Heart right ventricle (tissue), 16 donors: ENCODE data around the gene DKC1. TPM values are rescaled to one million over a fixed set of nuclear protein-coding genes. Genes with fewer than 3 reads are reported as not detected.

Source experiments
- ATAC-seq, 8 donors: fragments of 200-7000 bp; cut with Tn5 transposase; one replicate each; pipeline ENCODE4 v1.9.1; 2020; ENCODE audit warnings: mild to moderate bottlenecking in 8 of 8, moderate library complexity in 8 of 8, moderate number of reproducible peaks in 1 of 8
- DNase-seq, 2 donors: peaks; one replicate each; pipeline ENCODE4 v3.0.0-alpha.2; 2020
- H3K27ac ChIP-seq, 10 donors: fragments of 200-600 bp; sonication (generic) in 2 of 10; one replicate each; pipeline versions ENCODE4 v1.5.0 to v1.8.0; 2020 to 2022; ENCODE audit warnings: mild to moderate bottlenecking in 3 of 10
- H3K27me3 ChIP-seq, 7 donors: fragments of 200-600 bp; one replicate each; pipeline ENCODE4 v1.8.0; 2021 to 2022; ENCODE audit warnings: mild to moderate bottlenecking in 2 of 7
- H3K36me3 ChIP-seq, 9 donors: fragments of 200-600 bp; sonication (generic) in 1 of 9; one replicate each; pipeline versions ENCODE4 v1.5.0 to v1.8.0; 2020 to 2022; ENCODE audit warnings: mild to moderate bottlenecking in 2 of 9
- H3K4me1 ChIP-seq, 9 donors: fragments of 200-600 bp; sonication (generic) in 1 of 9; one replicate each; pipeline versions ENCODE4 v1.5.0 to v1.8.0; 2020 to 2022; ENCODE audit warnings: mild to moderate bottlenecking in 4 of 9
- H3K4me3 ChIP-seq, 10 donors: fragments of 200-600 bp; sonication (generic) in 2 of 10; one replicate each; pipeline versions ENCODE4 v1.5.0 to v1.8.0; 2020 to 2022; ENCODE audit warnings: mild to moderate bottlenecking in 7 of 10, moderate library complexity in 2 of 10
- H3K9me3 ChIP-seq, 11 donors: fragments of 200-600 bp in 10 of 11; sonication (generic) in 2 of 11; one replicate each; pipeline versions ENCODE4 v1.5.0 to v1.8.0; 2013 to 2022; ENCODE audit warnings: mild to moderate bottlenecking in 2 of 11, control low read depth in 1 of 11, moderate library complexity in 1 of 11
- CTCF ChIP-seq, 9 donors: fragments of 200-600 bp; sonication (generic) in 2 of 9; IDR thresholded peaks; one replicate each; pipeline versions ENCODE4 v1.5.0 to v1.8.0; 2021 to 2022; ENCODE audit warnings: antibody characterized with exemption in 9 of 9, mild to moderate bottlenecking in 5 of 9, moderate library complexity in 1 of 9
- WGBS, 2 donors: extraction: QIAGEN DNeasy Blood & Tissue Kit; methylation state at CpG; one replicate each; pipeline ENCODE4 v1.1.7; 2013; ENCODE audit warnings: inconsistent platforms in 1 of 2; 5-methylcytosine and 5-hydroxymethylcytosine counted together
- intact Hi-C, 10 donors: fragments of 100-400 bp; cut with DNase I; formaldehyde crosslinking; loops; one replicate each; pipeline versions ENCODE4 v1.11.1 to v1.14.2; 2022
- polyA plus RNA-seq, 2 donors: library from polyadenylated mRNA; stranded (reverse); fragments of 200-250 nt; gene quantifications; one replicate each; pipeline ENCODE4 v1.2.3, GENCODE V29; 2013
- total RNA-seq, 10 donors: library from RNA; stranded (reverse); fragmentation: NEBNext Ultra II Directional in 3 of 10; extraction: Animal tissue kit (Norgen Biotek cat#: 25700) in 3 of 10; gene quantifications; one replicate each; pipeline versions ENCODE4 v1.2.1 to v1.2.4, GENCODE V29; 2021 to 2023
- donor health status: Arrhythmogenic right ventricular cardiomyopathy.
- donor health status: ischemic (EF 13 %, LVEDD 7.1; RV severe dilation, severe dysfunction).
- donor health status: healthy with polysubstance abuse.
- donor health status: DM: no; HTN: yes; CAD: no.
- donor health status: DM: no; HTN: no; CAD: no.
- donor health status: ischemic (EF 25% LVEDD 6.9; RV normal size, moderate dysfunction).
- donor health status: ischemic (EF 25% LVEDD 5.7; RV mildly dilated, moderate dysfunction).
- donor health status: healthy.
- donor health status: DM: yes; HTN: yes; CAD: no.
- donor health status: Ischemic cardiomyopathy.
- donor health status: ischemic (EF 35%, LVEDD 5.7; RV mildly dilated, moderate dysfunction).
- donor health status: nonischemic (EF 11% LVEDD 7.7; RV severe dilation, severe dysfunction).
- donor health status: DM: yes; HTN: yes; CAD: no.
- donor health status: PGD.
- donor health status: ischemic (EF 29% LVEDD 5.4; RV normal size, mild dysfunction).
- donor health status: nonischemic (EF 23%, LVEDD 6.1; RV moderate dilation, normal function).

Gene DKC1
- total and polyA plus RNA-seq, 12 donors = 18.8 to 31.9 (median 26.0) TPM

- Histone ChIP-seq H3K27me3 (no peaks in the 10 kb centered on the region), H3K4me3 (no peak overlapping the region), H3K36me3 (no peaks in the 10 kb centered on the region), H3K27ac (no peak overlapping the region), H3K4me1 (no peaks in the 10 kb centered on the region), H3K9me3 (peaks cover 0 to 6% (median 0%) of the 10 kb centered on the region in 11 donors)
- DNase-seq (no peak), ATAC-seq (no peak)
- TF ChIP-seq CTCF (IDR thresholded peaks at IDR 0.05) = no peak
- 47 to 61% methylated on average over 11 of the region's 11 CpGs for WGBS, 2 donors
- intact Hi-C loops = no loop called here
These were observed 56.5 kb downstream of the DKC1 start for GRCh38 chrX:154818916-154819770.

- TF ChIP-seq CTCF (IDR thresholded peaks at IDR 0.05) = no peak
- WGBS, 2 donors = 85 to 87% methylated on average over 7 of the region's 7 CpGs
- H3K36me3 ChIP-seq = no peaks in the 10 kb centered on the region
- no peak overlapping the region for H3K27ac ChIP-seq
- intact Hi-C loops = no loop called here
- H3K4me1 ChIP-seq = no peaks in the 10 kb centered on the region
- peaks cover 0 to 6% (median 0%) of the 10 kb centered on the region in 11 donors for H3K9me3 ChIP-seq
- no peak for ATAC-seq
- H3K27me3 ChIP-seq = no peaks in the 10 kb centered on the region
- DNase-seq = no peak
- H3K4me3 ChIP-seq = no peak overlapping the region
These were observed 57.2 kb downstream of the DKC1 start for GRCh38 chrX:154819771-154820341.

- Histone ChIP-seq H3K27me3 (no peaks in the 10 kb centered on the region), H3K9me3 (peaks cover 0 to 6% (median 0%) of the 10 kb centered on the region in 11 donors), H3K36me3 (no peaks in the 10 kb centered on the region), H3K4me1 (no peaks in the 10 kb centered on the region), H3K4me3 (no peak overlapping the region), H3K27ac (no peak overlapping the region)
- TF ChIP-seq CTCF (IDR thresholded peaks at IDR 0.05) = no peak
- intact Hi-C loops = no loop called here
- DNase-seq (no peak), ATAC-seq (no peak)
These were observed 58.9 kb downstream of the DKC1 start for GRCh38 chrX:154821523-154821922.

GRCh38 chrX:154822029-154822428 lies 59.4 kb downstream of the DKC1 start:
- no peak for TF ChIP-seq CTCF (IDR thresholded peaks at IDR 0.05)
- WGBS, 2 donors = 87 to 88% methylated on average over 3 of the region's 3 CpGs
- Histone ChIP-seq H3K4me1 (no peaks in the 10 kb centered on the region), H3K9me3 (peaks cover 0 to 6% (median 0%) of the 10 kb centered on the region in 11 donors), H3K36me3 (no peaks in the 10 kb centered on the region), H3K27me3 (no peaks in the 10 kb centered on the region), H3K27ac (no peak overlapping the region), H3K4me3 (no peak overlapping the region)
- no peak for ATAC-seq
- DNase-seq = no peak
- intact Hi-C loops = no loop called here
